ENCODE data around the gene FAM240B.

The FAM240B gene

GRCh38 chr9:38720083-38720745, at the start of gene FAM240B:
FAM240B (minus strand) TSS chr9:38720133; CDS start chr9:38703999, 16,134 bp downstream.
- no peak for DNase-seq

GRCh38 chr9:38768351-38768761, 48.4 kb upstream of the FAM240B start:
- DNase-seq = no peak

GRCh38 chr9:38765101-38765500, 45.2 kb upstream of the FAM240B start:
- DNase-seq = no peak

GRCh38 chr9:38761999-38762398, 42.1 kb upstream of the FAM240B start:
- DNase-seq = no peak

GRCh38 chr9:38761339-38761738, 41.4 kb upstream of the FAM240B start:
- DNase-seq = no peak

- no peak for DNase-seq
These were observed 36.8 kb upstream of the FAM240B start for GRCh38 chr9:38756702-38757101.

GRCh38 chr9:38747941-38748340, 28.0 kb upstream of the FAM240B start:
- no peak for DNase-seq

- no peak for DNase-seq
These were observed 27.1 kb upstream of the FAM240B start for GRCh38 chr9:38747067-38747466.

- DNase-seq = no peak
These were observed 26.4 kb upstream of the FAM240B start for GRCh38 chr9:38746303-38746702.

GRCh38 chr9:38744484-38744883, 24.6 kb upstream of the FAM240B start:
- DNase-seq = no peak

- no peak for DNase-seq
These were observed 17.3 kb upstream of the FAM240B start for GRCh38 chr9:38737246-38737645.

GRCh38 chr9:38734831-38735230, 14.9 kb upstream of the FAM240B start:
- DNase-seq = no peak

GRCh38 chr9:38733503-38733902, 13.6 kb upstream of the FAM240B start:
- no peak for DNase-seq

- DNase-seq = no peak
These were observed 13.0 kb upstream of the FAM240B start for GRCh38 chr9:38732885-38733284.

GRCh38 chr9:38727497-38728001, 7.6 kb upstream of the FAM240B start:
- DNase-seq = no peak

GRCh38 chr9:38724754-38725153, 4.8 kb upstream of the FAM240B start:
- DNase-seq = no peak

- no peak for DNase-seq
These were observed 1.8 kb downstream of the FAM240B start for GRCh38 chr9:38718148-38718547.

- no peak for DNase-seq
These were observed 4.2 kb downstream of the FAM240B start for GRCh38 chr9:38715684-38716083.

- DNase-seq = no peak
These were observed 6.5 kb downstream of the FAM240B start for GRCh38 chr9:38713426-38713825.

GRCh38 chr9:38708759-38709158, 11.2 kb downstream of the FAM240B start:
- DNase-seq = no peak

- DNase-seq = no peak
These were observed 11.9 kb downstream of the FAM240B start for GRCh38 chr9:38707885-38708637.

- DNase-seq = no peak
These were observed 13.4 kb downstream of the FAM240B start for GRCh38 chr9:38706493-38706892.

GRCh38 chr9:38705917-38706316, 14.0 kb downstream of the FAM240B start:
- no peak for DNase-seq

- DNase-seq = no peak
These were observed 19.2 kb downstream of the FAM240B start for GRCh38 chr9:38700695-38701094.
